Activated B cell treated with CpG ODN at 0.5 μM for 24 hours (primary cell): ENCODE data around the gene TSPAN31. TPM values are rescaled to one million over a fixed set of nuclear protein-coding genes. Genes with fewer than 3 reads are reported as not detected.
A peak's percentile ranks its signal among the peaks of the same experiment; 100 is the strongest.
"Not testable (repeated sequence)": the region's sequence is repeated elsewhere in the genome, so short reads cannot be mapped to it uniquely, and the experiment has no call there.

Experiments
- ATAC-seq: fragments of 200-7000 bp; cut with Tn5 transposase; one replicate; pipeline ENCODE4 v1.10.0; 2021; ENCODE audit warnings: low read depth, mild to moderate bottlenecking, moderate library complexity
- CTCF ChIA-PET: fragments of 350-600 bp; sonication (Branson Sonifier 250); formaldehyde crosslinking; loops from one replicate; lab custom pipeline; 2021; ENCODE audit warnings: antibody characterized with exemption; lab: Charles Lee
- POLR2A ChIA-PET: fragments of 350-600 bp; sonication (Branson Sonifier 250); formaldehyde crosslinking; loops from one replicate; lab custom pipeline; 2021; ENCODE audit warnings: antibody characterized with exemption; lab: Charles Lee
- DNase-seq: peaks from one replicate; pipeline ENCODE4 v3.0.0; 2022
- H3K27ac Mint-ChIP-seq: one replicate; pipeline ENCODE4 v1.8.0; 2020; ENCODE audit warnings: mixed read lengths
- H3K27me3 Mint-ChIP-seq: one replicate; pipeline ENCODE4 v1.8.0; 2021; ENCODE audit warnings: mixed read lengths
- H3K36me3 Mint-ChIP-seq: one replicate; pipeline ENCODE4 v1.8.0; 2021; ENCODE audit warnings: low read depth, mixed read lengths
- H3K4me1 Mint-ChIP-seq: one replicate; pipeline ENCODE4 v1.8.0; 2021; ENCODE audit warnings: mixed read lengths
- H3K4me3 Mint-ChIP-seq: one replicate; pipeline ENCODE4 v1.8.0; 2020; ENCODE audit warnings: mild to moderate bottlenecking, mixed read lengths
- H3K9me3 Mint-ChIP-seq: one replicate; pipeline ENCODE4 v1.8.0; 2020; ENCODE audit warnings: mixed read lengths
- CTCF ChIP-seq: fragments of 200-600 bp; IDR thresholded peaks from one replicate; pipeline ENCODE4 v1.8.0; 2022; ENCODE audit warnings: antibody characterized with exemption, mild to moderate bottlenecking
- intact Hi-C: fragments of 100-400 bp; cut with micrococcal nuclease; formaldehyde crosslinking; loops from one replicate; pipeline ENCODE4 v1.15.1; 2024
- total RNA-seq: library from RNA; stranded (reverse); gene quantifications from 2 replicates; pipeline ENCODE4 v1.2.3, GENCODE V29; 2022

Gene TSPAN31
- total RNA-seq, 1 donor from 2014 or later: 35.8 TPM

- ATAC-seq: peak; percentile 21
- H3K27ac Mint-ChIP-seq: peak within 1 kb of the TSS; percentile 98
- intact Hi-C loops: loop anchor here (1.0 kb wide), 4 partner anchors 10 to 28 kb away; partner anchors contain the start of genes CDK4 and TSFM
These were observed 27.8 kb downstream of the TSPAN31 start, which contains the start of gene EEF1AKMT3 for GRCh38 chr12:57772429-57773322. Gene EEF1AKMT3, plus strand, starts transcription at chr12:57772614. Its CDS starts 111 bp downstream, at chr12:57772725.

GRCh38 chr12:57774634-57775033 is 29.8 kb downstream of the TSPAN31 start:
- Mint-ChIP-seq H3K4me1 (peaks cover 18% of the 10 kb centered on the region), H3K36me3 (peaks cover 16% of the 10 kb centered on the region)
- intact Hi-C loops, H3K27me3 Mint-ChIP-seq, ATAC-seq, H3K4me3 Mint-ChIP-seq, H3K9me3 Mint-ChIP-seq, H3K27ac Mint-ChIP-seq, DNase-seq: not testable (repeated sequence)
- ChIA-PET CTCF (interaction anchor here (1.9 kb wide), 1 partner anchor 18 kb away, joined by 5 read pairs; no protein-coding TSS in a partner anchor), POLR2A (interaction anchor here (0.7 kb wide), 1 partner anchor 53 kb away, joined by 8 read pairs; no protein-coding TSS in a partner anchor)

More at GRCh38 chr12:57772429-57773322, 27.8 kb downstream of the TSPAN31 start, which contains the start of gene EEF1AKMT3:
- POLR2A ChIA-PET: interaction anchor here (0.5 to 1.3 kb wide), 13 partner anchors 9 to 317 kb away, joined by 3 to 11 read pairs (median 4); partner anchors contain the start of genes CDK4, CTDSP2, INHBE and TSFM
- TF ChIP-seq CTCF: no peak
- no peak for DNase-seq
- H3K4me3 Mint-ChIP-seq: peak within 1 kb of the TSS; percentile 98
- no peaks in the 10 kb centered on the region for H3K9me3 Mint-ChIP-seq
- peaks cover 18% of the 10 kb centered on the region for H3K4me1 Mint-ChIP-seq
- H3K36me3 Mint-ChIP-seq: peaks cover 31% of the 10 kb centered on the region
- H3K27me3 Mint-ChIP-seq: no peaks in the 10 kb centered on the region
- CTCF ChIA-PET: interaction anchor here (0.7 kb wide), 1 partner anchor 132 kb away, joined by 4 read pairs; no protein-coding TSS in a partner anchor

GRCh38 chr12:57775044-57775443 is 30.2 kb downstream of the TSPAN31 start:
- Mint-ChIP-seq H3K4me1 (peaks cover 16% of the 10 kb centered on the region), H3K36me3 (peaks cover 12% of the 10 kb centered on the region), H3K4me3 (no peak overlapping the region), H3K9me3 (no peaks in the 10 kb centered on the region), H3K27ac (no peak overlapping the region), H3K27me3 (no peaks in the 10 kb centered on the region)
- no peak for TF ChIP-seq CTCF
- CTCF ChIA-PET: interaction anchor here (1.9 kb wide), 1 partner anchor 19 kb away, joined by 5 read pairs; no protein-coding TSS in a partner anchor
- ATAC-seq: no peak
- intact Hi-C loops: no loop called here
- DNase-seq: no peak
- POLR2A ChIA-PET: interaction anchor here (0.6 to 0.7 kb wide), 3 partner anchors 18 to 53 kb away, joined by 4 to 8 read pairs (median 8); no protein-coding TSS in a partner anchor

- Mint-ChIP-seq H3K9me3 (no peaks in the 10 kb centered on the region), H3K36me3 (peaks cover 7% of the 10 kb centered on the region), H3K27ac (no peak overlapping the region), H3K27me3 (no peaks in the 10 kb centered on the region), H3K4me1 (peaks cover 14% of the 10 kb centered on the region), H3K4me3 (no peak overlapping the region)
- ATAC-seq (no peak), DNase-seq (no peak)
- CTCF ChIA-PET: interaction anchor here (1.9 kb wide), 1 partner anchor 19 kb away, joined by 5 read pairs; no protein-coding TSS in a partner anchor
- intact Hi-C loops: no loop called here
- no peak for TF ChIP-seq CTCF
- POLR2A ChIA-PET: interaction anchor here (0.6 to 0.7 kb wide), 2 partner anchors 19 to 40 kb away, joined by 4 to 8 read pairs; no protein-coding TSS in a partner anchor
These were observed 30.9 kb downstream of the TSPAN31 start for GRCh38 chr12:57775563-57776246.

GRCh38 chr12:57776247-57776587 is 31.4 kb downstream of the TSPAN31 start:
- ChIA-PET CTCF (interaction anchor here (1.2 to 1.9 kb wide), 2 partner anchors 10 to 20 kb away, joined by 3 to 5 read pairs; no protein-coding TSS in a partner anchor), POLR2A (no interaction called here)
- Mint-ChIP-seq H3K4me3 (no peak overlapping the region), H3K27ac (no peak overlapping the region), H3K9me3 (no peaks in the 10 kb centered on the region), H3K36me3 (peaks cover 7% of the 10 kb centered on the region), H3K27me3 (no peaks in the 10 kb centered on the region), H3K4me1 (peaks cover 11% of the 10 kb centered on the region)
- intact Hi-C loops: no loop called here
- DNase-seq (no peak), ATAC-seq (no peak)
- TF ChIP-seq CTCF: no peak
